Retinal pigment epithelial cell (primary cell): Measurements from ENCODE around the gene CSRNP3.

ENCODE experiments used
- DNase-seq: peaks from one replicate; pipeline ENCODE4 v3.0.0-alpha.2; 2010; ENCODE audit warnings: low read depth
- H3K4me3 ChIP-seq: 2 replicates; pipeline ENCODE4 v1.5.1; 2011; ENCODE audit warnings: mild to moderate bottlenecking, low read length, control low read depth, moderate library complexity
- CTCF ChIP-seq: conservative IDR thresholded peaks from 2 replicates; pipeline ENCODE4 v1.5.1; 2011; ENCODE audit warnings: low read depth, low read length, control low read depth, inconsistent platforms

The CSRNP3 gene

DNA sequence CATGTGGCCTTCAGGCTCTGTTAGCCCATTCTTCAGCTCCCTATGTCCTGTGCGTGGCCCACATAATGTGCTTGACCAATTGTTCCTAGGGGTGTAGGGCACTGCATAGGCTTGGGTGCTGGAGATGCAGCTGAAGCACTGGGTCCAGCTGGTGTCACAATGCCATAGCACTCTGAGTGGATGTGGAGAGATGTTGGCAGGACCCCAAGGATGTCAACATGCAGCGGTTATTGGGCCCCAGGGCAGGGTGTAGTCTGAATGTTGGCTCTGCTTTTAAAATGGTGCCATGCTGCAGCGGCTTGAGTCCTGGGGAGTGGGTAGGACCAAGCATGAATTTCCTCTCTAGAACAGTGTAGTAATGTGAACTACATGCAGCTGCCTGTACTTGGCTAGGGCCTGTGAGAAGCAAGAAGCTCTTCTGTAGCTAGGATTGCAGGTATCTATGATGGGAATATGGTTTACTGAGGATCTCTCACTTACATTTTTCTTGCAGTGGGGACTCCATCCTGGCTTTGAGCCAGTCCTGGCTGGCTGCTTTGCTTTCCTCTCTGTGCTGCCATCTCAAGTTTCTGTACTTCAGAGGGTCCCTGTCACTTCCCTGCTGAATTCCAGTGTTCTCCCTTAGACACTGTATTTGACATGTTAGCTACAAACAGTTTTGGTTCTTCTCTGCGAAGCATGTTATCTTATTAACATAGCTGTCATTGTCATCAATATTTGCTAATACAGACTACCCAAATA is 148.4 kb downstream of the CSRNP3 start:
- no peak for DNase-seq

DNA sequence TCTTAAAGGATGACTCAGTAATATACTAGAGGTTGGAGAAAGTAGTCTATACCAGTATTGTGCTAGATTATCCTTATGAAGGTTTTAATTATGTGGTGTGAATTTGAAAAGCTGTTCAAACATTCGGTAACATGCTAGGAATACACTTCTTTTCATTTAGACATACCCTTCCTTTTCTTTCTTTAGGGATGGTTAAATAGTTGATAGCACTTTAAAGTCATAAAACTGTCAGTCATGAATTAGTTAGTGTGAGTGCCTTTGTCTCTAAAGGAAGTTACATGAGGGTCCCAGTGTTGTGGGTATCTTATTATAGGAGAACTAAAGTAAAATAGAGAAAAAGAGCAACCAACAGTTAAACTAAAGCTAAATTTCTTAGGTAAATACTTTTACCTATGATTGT is 149.3 kb downstream of the CSRNP3 start:
- TF ChIP-seq CTCF, result no peak
- DNase-seq, result no peak
- H3K4me3 ChIP-seq, result no peak overlapping the region

More for the DNA sequence above, 148.4 kb downstream of the CSRNP3 start:
- TF ChIP-seq CTCF, result no peak
- H3K4me3 ChIP-seq, result no peak overlapping the region

DNA sequence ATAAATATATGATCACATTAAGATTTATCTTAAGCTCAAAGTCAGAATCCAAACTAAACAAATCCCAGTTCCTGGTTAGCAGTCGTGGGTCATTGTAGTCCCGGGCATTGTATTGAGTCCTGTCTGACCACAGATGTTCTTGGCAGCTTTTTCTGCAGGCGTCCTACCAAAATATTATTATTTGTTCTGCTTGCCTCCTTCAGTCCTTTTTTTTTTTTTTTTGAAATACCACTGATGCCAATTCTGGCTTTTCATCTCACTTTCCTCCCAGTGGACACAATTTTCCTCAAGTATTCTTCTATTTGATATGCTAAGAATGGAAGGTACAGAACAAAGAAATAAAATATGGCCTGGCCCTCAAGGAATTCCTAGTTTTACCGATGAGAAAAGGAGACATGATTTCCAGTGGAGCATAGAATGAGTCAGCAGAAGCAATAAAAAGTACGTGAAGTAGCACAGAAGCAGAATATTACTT is 151.6 kb downstream of the CSRNP3 start:
- TF ChIP-seq CTCF, result no peak
- no peak for DNase-seq
- no peak overlapping the region for H3K4me3 ChIP-seq

DNA sequence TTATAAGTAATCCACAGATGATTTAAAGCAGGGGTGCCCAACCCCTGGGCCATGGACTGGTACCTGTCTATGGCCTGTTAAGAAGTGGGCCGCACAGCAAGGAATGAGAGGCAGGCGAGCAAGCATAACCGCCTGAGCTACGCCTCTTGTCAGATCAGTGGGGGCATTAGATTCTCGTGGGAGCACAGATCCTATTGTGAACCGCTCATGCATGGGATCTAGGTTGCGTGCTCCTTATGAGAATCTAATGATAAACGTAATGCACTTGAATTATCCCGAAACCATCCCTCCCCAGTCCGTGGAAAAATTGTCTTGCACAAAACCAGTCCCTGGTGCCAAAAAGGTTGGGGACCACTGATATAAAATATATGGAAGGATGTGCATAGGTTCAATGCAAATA is 153.7 kb downstream of the CSRNP3 start:
- no peak for DNase-seq
- no peak overlapping the region for H3K4me3 ChIP-seq
- no peak for TF ChIP-seq CTCF

- no peak for TF ChIP-seq CTCF
- no peak for DNase-seq
- H3K4me3 ChIP-seq, result no peak overlapping the region
These were observed 154.4 kb downstream of the CSRNP3 start for GRCh38 chr2:165623783-165624469.

GRCh38 chr2:165624470-165624800 is 154.9 kb downstream of the CSRNP3 start:
- DNase-seq, result no peak
- no peak for TF ChIP-seq CTCF
- no peak overlapping the region for H3K4me3 ChIP-seq

- H3K4me3 ChIP-seq, result no peak overlapping the region
- DNase-seq, result no peak
- TF ChIP-seq CTCF, result no peak
These were observed 158.0 kb downstream of the CSRNP3 start for GRCh38 chr2:165627470-165627869.
